Cardiac fibroblast (primary cell): Measurements from ENCODE around the gene CDYL.

Source experiments
- DNase-seq, 2 donors: peaks; one replicate each; pipeline versions ENCODE4 v3.0.0 to v3.0.0-alpha.2; 2010; ENCODE audit warnings: low read depth in 2 of 2
- H3K4me3 ChIP-seq, 2 donors: replicated peaks in 1 of 2; 1 replicate in 1 of 2; 2 replicates in 1 of 2; pipeline ENCODE4 v1.5.1; 2011; ENCODE audit warnings: low read depth in 2 of 2, low read length in 2 of 2, mild to moderate bottlenecking in 2 of 2, moderate library complexity in 1 of 2
- CTCF ChIP-seq: IDR thresholded peaks from one replicate; pipeline ENCODE4 v1.5.1; 2011; ENCODE audit warnings: low read depth, mild to moderate bottlenecking, low read length, inconsistent platforms

The CDYL gene

GRCh38 chr6:4814212-4814611 is 38.0 kb downstream of the CDYL start:
- no peak for DNase-seq
- H3K4me3 ChIP-seq, result no peak overlapping the region
- no peak for TF ChIP-seq CTCF

- TF ChIP-seq CTCF, result no peak
- no peak overlapping the region for H3K4me3 ChIP-seq
- no peak for DNase-seq
Measured at GRCh38 chr6:4814987-4815386, 38.8 kb downstream of the CDYL start.

GRCh38 chr6:4815584-4815983 is 39.4 kb downstream of the CDYL start:
- H3K4me3 ChIP-seq, result no peak overlapping the region
- no peak for DNase-seq
- TF ChIP-seq CTCF, result no peak

GRCh38 chr6:4816904-4817303 is 40.7 kb downstream of the CDYL start:
- no peak for TF ChIP-seq CTCF
- no peak overlapping the region for H3K4me3 ChIP-seq
- DNase-seq, result no peak

- no peak overlapping the region for H3K4me3 ChIP-seq
- no peak for TF ChIP-seq CTCF
- no peak for DNase-seq
Measured at GRCh38 chr6:4817551-4817950, 41.3 kb downstream of the CDYL start.

GRCh38 chr6:4818272-4818938 is 42.2 kb downstream of the CDYL start:
- no peak overlapping the region for H3K4me3 ChIP-seq
- no peak for TF ChIP-seq CTCF
- DNase-seq, result no peak
